Stimulated activated CD8-positive, alpha-beta memory T cell treated with anti-CD3 and anti-CD28 coated beads, Interleukin-15, amount 100 ng/mL, for 1 hour (primary cell): ENCODE results near the gene ATP8B4.

Source experiments
- DNase-seq: peaks from one replicate; pipeline ENCODE4 v3.0.0-alpha.2; 2020; ENCODE audit warnings: low read depth

The ATP8B4 gene

GRCh38 chr15:49927189-49927861 lies 191.7 kb downstream of the ATP8B4 start:
- DNase-seq: no peak

- DNase-seq: no peak
These were observed 192.3 kb downstream of the ATP8B4 start for GRCh38 chr15:49926740-49927139.

- DNase-seq: no peak
These were observed 195.4 kb downstream of the ATP8B4 start for GRCh38 chr15:49923671-49924070.

- DNase-seq: no peak
These were observed 200.0 kb downstream of the ATP8B4 start for GRCh38 chr15:49919034-49919433.

- DNase-seq: no peak
These were observed 200.9 kb downstream of the ATP8B4 start for GRCh38 chr15:49918121-49918520.

- no peak for DNase-seq
These were observed 202.0 kb downstream of the ATP8B4 start for GRCh38 chr15:49916998-49917397.

GRCh38 chr15:49915822-49916221 lies 203.2 kb downstream of the ATP8B4 start:
- DNase-seq: no peak

- no peak for DNase-seq
These were observed 210.1 kb downstream of the ATP8B4 start for GRCh38 chr15:49908933-49909295.

- DNase-seq: no peak
These were observed 210.6 kb downstream of the ATP8B4 start for GRCh38 chr15:49908236-49908932.

- no peak for DNase-seq
These were observed 212.1 kb downstream of the ATP8B4 start for GRCh38 chr15:49906966-49907365.

GRCh38 chr15:49905221-49905620 lies 213.8 kb downstream of the ATP8B4 start:
- no peak for DNase-seq

GRCh38 chr15:49904296-49904695 lies 214.7 kb downstream of the ATP8B4 start:
- no peak for DNase-seq

- DNase-seq: no peak
These were observed 216.1 kb downstream of the ATP8B4 start for GRCh38 chr15:49902685-49903501.

GRCh38 chr15:49901996-49902684 lies 216.9 kb downstream of the ATP8B4 start:
- no peak for DNase-seq

GRCh38 chr15:49901321-49901720 lies 217.7 kb downstream of the ATP8B4 start:
- DNase-seq: no peak

GRCh38 chr15:49900903-49901235 lies 218.2 kb downstream of the ATP8B4 start:
- DNase-seq: no peak

GRCh38 chr15:49900006-49900902 lies 218.8 kb downstream of the ATP8B4 start:
- DNase-seq: no peak

GRCh38 chr15:49898575-49899283 lies 220.3 kb downstream of the ATP8B4 start:
- no peak for DNase-seq

- no peak for DNase-seq
These were observed 220.9 kb downstream of the ATP8B4 start for GRCh38 chr15:49898097-49898496.

GRCh38 chr15:49895347-49896223 lies 223.4 kb downstream of the ATP8B4 start:
- DNase-seq: no peak
